Amniotic epithelial cell (primary cell): ENCODE results near the gene APH1B.

Source experiments
- DNase-seq: peaks from one replicate; pipeline ENCODE4 v3.0.0-alpha.2; 2010; ENCODE audit warnings: low read depth

APH1B gene

GRCh38 chr15:63331456-63331855 lies 54.1 kb downstream of the APH1B start:
- DNase-seq = peak; percentile 36

- DNase-seq = peak; percentile 93
Measured at GRCh38 chr15:63332367-63333124, 55.1 kb downstream of the APH1B start.

- DNase-seq = no peak
Measured at GRCh38 chr15:63334821-63335220, 57.4 kb downstream of the APH1B start.

- no peak for DNase-seq
Measured at GRCh38 chr15:63335543-63336240, 58.3 kb downstream of the APH1B start.

GRCh38 chr15:63337046-63337445 lies 59.6 kb downstream of the APH1B start:
- DNase-seq = no peak

- DNase-seq = peak; percentile 79
Measured at GRCh38 chr15:63338170-63338569, 60.8 kb downstream of the APH1B start.

- DNase-seq = no peak
Measured at GRCh38 chr15:63339006-63339766, 61.8 kb downstream of the APH1B start.

- DNase-seq = no peak
Measured at GRCh38 chr15:63339836-63340235, 62.4 kb downstream of the APH1B start.

- DNase-seq = no peak
Measured at GRCh38 chr15:63340353-63340752, 62.9 kb downstream of the APH1B start.

GRCh38 chr15:63340878-63341277 lies 63.5 kb downstream of the APH1B start:
- DNase-seq = peak; percentile 19

- no peak for DNase-seq
Measured at GRCh38 chr15:63341898-63342297, 64.5 kb downstream of the APH1B start.

GRCh38 chr15:63342996-63343562 lies 65.7 kb downstream of the APH1B start:
- DNase-seq = peak; percentile 75

GRCh38 chr15:63344731-63345390 lies 67.5 kb downstream of the APH1B start:
- peak; percentile 62 for DNase-seq

GRCh38 chr15:63345391-63345752 lies 68.0 kb downstream of the APH1B start:
- DNase-seq = no peak

GRCh38 chr15:63347074-63347857 lies 69.9 kb downstream of the APH1B start:
- DNase-seq = peak; percentile 27

GRCh38 chr15:63348392-63348791 lies 71.0 kb downstream of the APH1B start:
- peak; percentile 75 for DNase-seq

- no peak for DNase-seq
Measured at GRCh38 chr15:63349156-63349555, 71.8 kb downstream of the APH1B start.

GRCh38 chr15:63349621-63350020 lies 72.2 kb downstream of the APH1B start:
- no peak for DNase-seq

GRCh38 chr15:63350178-63350621 lies 72.8 kb downstream of the APH1B start:
- DNase-seq = no peak

GRCh38 chr15:63351170-63351569 lies 73.8 kb downstream of the APH1B start:
- DNase-seq = no peak

GRCh38 chr15:63352808-63353207 lies 75.4 kb downstream of the APH1B start:
- no peak for DNase-seq
